Mesothelial cell of epicardium (in vitro differentiated cells): Measurements from ENCODE around the gene PPM1F. TPM values are rescaled to one million over a fixed set of nuclear protein-coding genes. Genes with fewer than 3 reads are reported as not detected.
A peak's percentile ranks its signal among the peaks of the same experiment; 100 is the strongest.
"Not testable (repeated sequence)": the region's sequence is repeated elsewhere in the genome, so short reads cannot be mapped to it uniquely, and the experiment has no call there.

ENCODE experiments used
- DNase-seq, 2 experiments: peaks; one replicate each; pipeline ENCODE4 v3.0.0; 2021; ENCODE audit warnings: low spot score in 2 of 2; ENCODE audit not compliant: unreplicated experiment in 2 of 2
- H3K27ac Mint-ChIP-seq: 2 replicates; pipeline ENCODE4 v1.8.0; 2021; ENCODE audit warnings: mixed read lengths
- H3K27me3 Mint-ChIP-seq: 2 replicates; pipeline ENCODE4 v1.8.0; 2021; ENCODE audit warnings: low read depth, mixed read lengths
- H3K36me3 Mint-ChIP-seq: 2 replicates; pipeline ENCODE4 v1.8.0; 2021; ENCODE audit warnings: mixed read lengths
- H3K4me1 Mint-ChIP-seq: 2 replicates; pipeline ENCODE4 v1.8.0; 2021; ENCODE audit warnings: mixed read lengths
- H3K4me3 Mint-ChIP-seq: 2 replicates; pipeline ENCODE4 v1.8.0; 2021; ENCODE audit warnings: mild to moderate bottlenecking, moderate library complexity, mixed read lengths
- H3K9me3 Mint-ChIP-seq: 2 replicates; pipeline ENCODE4 v1.8.0; 2021; ENCODE audit warnings: mixed read lengths
- total RNA-seq: library from RNA; stranded (reverse); gene quantifications from 3 replicates; pipeline ENCODE4 v1.2.1, GENCODE V29; 2021
- TF ChIP-seq, protein P1 (sequence below): fragments of 200-600 bp; sonication (generic); IDR thresholded peaks from one replicate; pipeline ENCODE4 v1.5.0; 2021; ENCODE audit warnings: antibody characterized with exemption; ENCODE audit not compliant: unreplicated experiment

Gene PPM1F
- total RNA-seq, 1 donor from 2014 or later = 34.6 TPM

DNA sequence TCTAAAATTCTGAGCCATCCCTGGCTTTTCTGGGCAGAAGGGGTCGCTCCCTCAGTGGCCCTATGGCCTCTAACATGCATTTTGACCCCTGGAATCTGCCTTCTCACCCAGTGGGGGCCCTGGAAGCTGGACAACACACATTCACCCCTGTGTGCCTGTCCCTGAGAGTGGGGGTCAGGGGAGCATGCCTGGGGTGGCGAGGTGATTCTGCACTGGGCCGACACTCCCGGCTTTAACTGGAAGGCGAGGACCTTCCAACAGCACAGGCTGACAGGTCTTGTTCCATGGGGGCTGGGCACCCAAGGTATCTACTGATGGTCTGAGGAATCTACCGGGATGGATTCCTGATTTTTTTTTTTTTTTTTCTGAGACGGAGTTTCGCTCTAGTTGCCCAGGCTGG, 10.7 kb downstream of the PPM1F start:
- Mint-ChIP-seq H3K4me3 (no peak overlapping the region), H3K27me3 (no peaks in the 10 kb centered on the region), H3K27ac (no peak overlapping the region), H3K9me3 (no peaks in the 10 kb centered on the region), H3K4me1 (peaks cover 18% of the 10 kb centered on the region), H3K36me3 (peaks cover 15% of the 10 kb centered on the region)
- TF ChIP-seq, protein P1, sequence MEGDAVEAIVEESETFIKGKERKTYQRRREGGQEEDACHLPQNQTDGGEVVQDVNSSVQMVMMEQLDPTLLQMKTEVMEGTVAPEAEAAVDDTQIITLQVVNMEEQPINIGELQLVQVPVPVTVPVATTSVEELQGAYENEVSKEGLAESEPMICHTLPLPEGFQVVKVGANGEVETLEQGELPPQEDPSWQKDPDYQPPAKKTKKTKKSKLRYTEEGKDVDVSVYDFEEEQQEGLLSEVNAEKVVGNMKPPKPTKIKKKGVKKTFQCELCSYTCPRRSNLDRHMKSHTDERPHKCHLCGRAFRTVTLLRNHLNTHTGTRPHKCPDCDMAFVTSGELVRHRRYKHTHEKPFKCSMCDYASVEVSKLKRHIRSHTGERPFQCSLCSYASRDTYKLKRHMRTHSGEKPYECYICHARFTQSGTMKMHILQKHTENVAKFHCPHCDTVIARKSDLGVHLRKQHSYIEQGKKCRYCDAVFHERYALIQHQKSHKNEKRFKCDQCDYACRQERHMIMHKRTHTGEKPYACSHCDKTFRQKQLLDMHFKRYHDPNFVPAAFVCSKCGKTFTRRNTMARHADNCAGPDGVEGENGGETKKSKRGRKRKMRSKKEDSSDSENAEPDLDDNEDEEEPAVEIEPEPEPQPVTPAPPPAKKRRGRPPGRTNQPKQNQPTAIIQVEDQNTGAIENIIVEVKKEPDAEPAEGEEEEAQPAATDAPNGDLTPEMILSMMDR = no peak
- no peak for DNase-seq

DNA sequence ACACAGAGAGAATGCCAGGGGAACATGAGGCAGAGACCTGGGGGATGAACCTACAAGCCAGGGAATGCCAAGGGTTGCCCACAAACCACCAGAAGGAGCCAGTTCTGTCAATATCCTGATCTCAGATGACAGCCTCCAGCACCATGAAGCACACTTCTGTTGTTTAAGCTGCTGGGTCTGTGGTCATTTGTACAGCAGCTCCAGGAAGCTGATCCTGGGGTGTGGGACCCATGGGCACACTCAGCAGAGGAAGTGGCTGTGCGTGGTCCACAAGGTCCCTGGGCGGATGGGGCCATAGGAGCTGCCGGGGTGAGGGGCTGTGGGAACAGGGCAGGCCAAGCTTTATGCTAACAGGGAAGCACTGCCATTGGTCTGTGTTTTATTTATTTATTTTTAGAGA, 12.1 kb downstream of the PPM1F start:
- Mint-ChIP-seq H3K4me1 (peaks cover 19% of the 10 kb centered on the region), H3K36me3 (peaks cover 20% of the 10 kb centered on the region), H3K4me3 (no peak overlapping the region), H3K27ac (no peak overlapping the region), H3K27me3 (no peaks in the 10 kb centered on the region), H3K9me3 (no peaks in the 10 kb centered on the region)
- TF ChIP-seq, protein P1 = no peak
- no peak for DNase-seq

DNA sequence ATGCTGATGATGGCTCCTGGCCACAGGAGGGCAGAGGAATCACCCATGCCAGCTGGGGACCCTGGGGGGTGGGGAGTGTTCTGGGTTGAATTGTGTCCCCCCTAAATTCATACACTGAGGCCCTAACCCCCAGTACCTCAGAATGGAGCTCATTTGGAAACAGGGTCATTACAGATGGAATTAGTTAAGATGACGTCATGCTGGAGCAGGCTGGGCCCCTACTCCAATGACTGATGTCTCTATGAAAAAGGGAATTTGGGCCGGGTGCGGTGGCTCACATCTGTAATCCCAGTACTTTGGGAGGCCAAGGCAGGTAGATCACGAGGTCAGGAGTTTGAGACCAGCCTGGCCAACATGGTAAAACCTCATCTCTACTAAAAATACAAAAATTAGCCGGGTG, 12.7 kb downstream of the PPM1F start:
- H3K4me3 Mint-ChIP-seq, H3K27me3 Mint-ChIP-seq, H3K27ac Mint-ChIP-seq, DNase-seq, H3K9me3 Mint-ChIP-seq: not testable (repeated sequence)
- H3K4me1 Mint-ChIP-seq = peaks cover 19% of the 10 kb centered on the region
- H3K36me3 Mint-ChIP-seq = peaks cover 16% of the 10 kb centered on the region

DNA sequence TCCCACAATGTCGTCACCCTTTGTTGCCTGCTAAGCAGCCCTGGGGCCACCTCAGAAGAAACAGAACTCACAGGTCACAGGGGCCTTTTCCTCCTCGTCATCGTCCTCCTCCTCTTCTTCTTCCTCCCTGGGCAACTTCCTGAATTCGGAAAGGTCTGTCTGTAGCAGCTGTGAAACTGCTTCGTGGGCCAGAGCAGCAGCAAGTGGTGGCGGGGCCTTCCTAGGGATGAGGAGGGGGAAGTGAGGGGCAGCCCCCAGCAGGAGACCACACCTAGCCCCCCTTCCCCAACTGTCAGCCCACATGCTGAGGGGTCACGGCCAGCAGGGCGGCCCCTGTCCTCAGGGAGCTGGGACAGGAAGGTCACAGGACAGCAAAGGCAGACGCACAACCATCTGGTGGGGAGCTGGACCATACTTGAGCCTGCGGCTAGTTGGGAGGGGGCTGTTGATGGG, 13.2 kb downstream of the PPM1F start:
- H3K4me3 Mint-ChIP-seq = no peak overlapping the region
- peaks cover 15% of the 10 kb centered on the region for H3K36me3 Mint-ChIP-seq
- no peaks in the 10 kb centered on the region for H3K9me3 Mint-ChIP-seq
- DNase-seq = no peak
- peak overlapping the region; percentile 30 for H3K27ac Mint-ChIP-seq
- H3K27me3 Mint-ChIP-seq = no peaks in the 10 kb centered on the region
- TF ChIP-seq, protein P1 = no peak
- peaks cover 19% of the 10 kb centered on the region for H3K4me1 Mint-ChIP-seq

DNA sequence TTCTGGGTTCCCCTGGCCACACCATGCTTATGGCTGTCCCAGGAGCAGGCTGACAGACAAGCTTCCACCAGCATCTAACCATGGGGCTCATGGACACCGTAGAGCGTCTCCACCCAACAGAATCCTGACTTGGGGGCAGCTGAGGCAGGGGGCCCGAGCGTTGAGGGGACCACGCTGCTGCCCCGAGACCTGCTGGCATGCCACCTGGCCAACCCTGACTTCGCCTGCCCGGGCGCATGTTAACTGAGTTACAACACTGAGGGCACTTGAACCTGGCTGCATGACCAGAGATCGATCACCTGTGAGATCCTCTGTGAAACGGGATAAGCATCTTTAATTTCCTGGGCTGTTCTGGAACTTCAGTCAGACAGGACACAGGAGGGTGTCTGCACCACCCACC, 13.7 kb downstream of the PPM1F start:
- Mint-ChIP-seq H3K36me3 (peaks cover 12% of the 10 kb centered on the region), H3K27ac (peak overlapping the region; percentile 98), H3K27me3 (no peaks in the 10 kb centered on the region), H3K9me3 (no peaks in the 10 kb centered on the region), H3K4me3 (peak overlapping the region; percentile 96), H3K4me1 (peaks cover 19% of the 10 kb centered on the region)
- no peak for DNase-seq
- TF ChIP-seq, protein P1 = no peak

DNA sequence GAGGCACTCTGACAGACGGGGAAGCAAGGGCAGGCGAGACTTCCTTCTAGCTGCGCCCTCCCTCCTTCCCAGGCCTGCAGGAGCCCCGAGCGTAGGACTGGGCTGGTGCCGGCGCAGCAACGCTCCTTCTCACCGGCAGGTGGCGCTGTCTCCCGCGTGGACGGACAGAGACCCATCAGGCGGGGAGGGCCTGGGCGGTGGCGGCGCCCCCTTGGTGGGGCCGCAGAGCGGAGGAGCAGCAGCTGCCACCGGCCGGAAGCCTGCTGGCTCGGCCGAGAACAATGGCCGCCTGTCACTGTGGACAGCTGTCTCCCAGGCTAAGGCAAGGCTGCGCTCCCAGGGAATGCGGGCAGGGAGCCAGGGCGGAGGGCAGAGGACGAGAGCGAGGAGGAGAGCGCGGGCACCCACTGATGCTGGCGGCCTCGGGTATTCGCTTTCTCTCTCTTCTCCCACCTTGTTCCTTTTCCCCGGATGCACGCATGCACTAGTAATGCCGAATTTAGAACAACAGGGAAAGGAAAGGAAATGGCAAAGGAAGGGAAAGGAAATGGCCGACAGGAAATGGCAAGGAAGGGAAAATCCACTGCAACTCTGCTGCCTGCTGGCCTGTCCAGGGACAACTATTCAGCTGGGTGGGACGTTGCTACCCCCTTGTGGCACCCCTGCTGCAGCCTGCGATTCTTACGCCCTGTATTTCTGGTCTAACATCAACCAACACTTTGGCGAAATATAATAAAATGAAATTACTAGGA, 14.4 kb downstream of the PPM1F start:
- TF ChIP-seq, protein P1 = peak; percentile 100
- H3K36me3 Mint-ChIP-seq = peaks cover 13% of the 10 kb centered on the region
- H3K9me3 Mint-ChIP-seq = no peaks in the 10 kb centered on the region
- H3K27me3 Mint-ChIP-seq = no peaks in the 10 kb centered on the region
- peaks cover 19% of the 10 kb centered on the region for H3K4me1 Mint-ChIP-seq
- peak overlapping the region; percentile 98 for H3K27ac Mint-ChIP-seq
- DNase-seq = peak; percentile 85 to 99
- peak overlapping the region; percentile 96 for H3K4me3 Mint-ChIP-seq
